OCI-LY1 (cell line): Measurements from ENCODE around the gene NREP.

Experiments
- CTCF ChIP-seq: fragments of 200-600 bp; sonication (generic), shearing (Covaris generic); IDR thresholded peaks from 2 replicates; pipeline ENCODE4 v1.5.1; 2017; ENCODE audit warnings: mild to moderate bottlenecking, antibody characterized with exemption, low read length, moderate library complexity, mixed read lengths
- EZH2 ChIP-seq: fragments of 200-600 bp; sonication (generic), shearing (Covaris generic); IDR thresholded peaks from 2 replicates; pipeline ENCODE4 v1.8.0; 2017; ENCODE audit warnings: borderline replicate concordance, mixed run types, mild to moderate bottlenecking, antibody characterized with exemption, low read length, moderate library complexity, mixed read lengths

- TF ChIP-seq EZH2 (no peak), CTCF (no peak)
These were observed 1.3 kb upstream of the NREP start for GRCh38 chr5:111758284-111758628.
